Activated T-helper 1 cell treated with anti-CD3 and anti-CD28 coated beads, Interleukin-12 subunit alpha, Interleukin-12 subunit beta, Interleukin-2, Interleukin-4 antibody, amounts not matched to agents 30 ng/mL and 10 ng/mL and 1 ng/mL, durations not matched to agents 14 hours and 24 hours and 36 hours (primary cell): ENCODE measurements around the gene TBXAS1. TPM values are rescaled to one million over a fixed set of nuclear protein-coding genes. Genes with fewer than 3 reads are reported as not detected.
"Not testable (repeated sequence)": the region's sequence is repeated elsewhere in the genome, so short reads cannot be mapped to it uniquely, and the experiment has no call there.

Experiments used
- DNase-seq: peaks from one replicate; pipeline ENCODE4 v3.0.0; 2021; ENCODE audit warnings: low spot score
- H3K27ac Mint-ChIP-seq: one replicate; pipeline ENCODE4 v1.8.0; 2021; ENCODE audit warnings: mild to moderate bottlenecking, mixed read lengths
- H3K27me3 Mint-ChIP-seq: one replicate; pipeline ENCODE4 v1.8.0; 2022; ENCODE audit warnings: mild to moderate bottlenecking, moderate library complexity, mixed read lengths; ENCODE audit not compliant: insufficient read depth
- H3K36me3 Mint-ChIP-seq: one replicate; pipeline ENCODE4 v1.8.0; 2021; ENCODE audit warnings: low read depth, mixed read lengths
- H3K4me1 Mint-ChIP-seq: one replicate; pipeline ENCODE4 v1.8.0; 2021; ENCODE audit warnings: low read depth, mixed read lengths
- H3K4me3 Mint-ChIP-seq: one replicate; pipeline ENCODE4 v1.8.0; 2021; ENCODE audit warnings: mild to moderate bottlenecking, moderate library complexity, mixed read lengths
- H3K9me3 Mint-ChIP-seq: one replicate; pipeline ENCODE4 v1.8.0; 2021; ENCODE audit warnings: mixed read lengths
- intact Hi-C: fragments of 100-400 bp; cut with micrococcal nuclease; formaldehyde crosslinking; loops from one replicate; pipeline ENCODE4 v1.15.1; 2024
- total RNA-seq: library from RNA; stranded (reverse); gene quantifications from 2 replicates; pipeline ENCODE4 v1.2.3, GENCODE V29; 2022

Gene TBXAS1
- total RNA-seq, 1 donor from 2014 or later, result 2.4 TPM

GRCh38 chr7:139916717-139917395, 87.8 kb downstream of the TBXAS1 start:
- peak overlapping the region; percentile 74 for H3K27ac Mint-ChIP-seq
- peaks cover 29% of the 10 kb centered on the region for H3K4me1 Mint-ChIP-seq

GRCh38 chr7:139917851-139918250, 88.8 kb downstream of the TBXAS1 start:
- Mint-ChIP-seq H3K4me3 (no peak overlapping the region), H3K27ac (no peak overlapping the region), H3K27me3 (peaks cover 2% of the 10 kb centered on the region), H3K36me3 (no peaks in the 10 kb centered on the region), H3K9me3 (no peaks in the 10 kb centered on the region), H3K4me1 (peaks cover 29% of the 10 kb centered on the region)
- DNase-seq, result no peak
- intact Hi-C loops, result loop anchor here (2.0 to 10.0 kb wide), 4 partner anchors 237 to 337 kb away; no protein-coding TSS in a partner anchor

More at GRCh38 chr7:139916717-139917395, 87.8 kb downstream of the TBXAS1 start:
- DNase-seq, result no peak
- Mint-ChIP-seq H3K9me3 (no peaks in the 10 kb centered on the region), H3K36me3 (no peaks in the 10 kb centered on the region), H3K4me3 (no peak overlapping the region), H3K27me3 (peaks cover 2% of the 10 kb centered on the region)
- intact Hi-C loops, result loop anchor here (1.0 to 10.0 kb wide), 9 partner anchors 19 to 338 kb away; partner anchors contain the start of gene TBXAS1

GRCh38 chr7:139918480-139918879, 89.4 kb downstream of the TBXAS1 start:
- DNase-seq, result no peak
- H3K9me3 Mint-ChIP-seq, result no peaks in the 10 kb centered on the region
- intact Hi-C loops, result loop anchor here (10.0 kb wide), 1 partner anchor 336 kb away; no protein-coding TSS in a partner anchor

GRCh38 chr7:139923090-139923489, 94.0 kb downstream of the TBXAS1 start:
- Mint-ChIP-seq H3K9me3 (no peaks in the 10 kb centered on the region), H3K27me3 (peaks cover 23% of the 10 kb centered on the region), H3K4me1 (no peaks in the 10 kb centered on the region), H3K4me3 (no peak overlapping the region), H3K36me3 (no peaks in the 10 kb centered on the region), H3K27ac (no peak overlapping the region)
- no peak for DNase-seq
- intact Hi-C loops, result no loop called here

More at GRCh38 chr7:139918480-139918879, 89.4 kb downstream of the TBXAS1 start:
- no peak overlapping the region for H3K27ac Mint-ChIP-seq
- peaks cover 29% of the 10 kb centered on the region for H3K4me1 Mint-ChIP-seq
- peaks cover 2% of the 10 kb centered on the region for H3K27me3 Mint-ChIP-seq
- H3K4me3 Mint-ChIP-seq, result no peak overlapping the region
- no peaks in the 10 kb centered on the region for H3K36me3 Mint-ChIP-seq

- intact Hi-C loops, result no loop called here
- peaks cover 30% of the 10 kb centered on the region for H3K27me3 Mint-ChIP-seq
These were observed 95.4 kb downstream of the TBXAS1 start for GRCh38 chr7:139924461-139924860.

GRCh38 chr7:139929221-139929620, 100.2 kb downstream of the TBXAS1 start:
- H3K9me3 Mint-ChIP-seq, H3K4me3 Mint-ChIP-seq, H3K27ac Mint-ChIP-seq, DNase-seq, H3K4me1 Mint-ChIP-seq, intact Hi-C loops, H3K36me3 Mint-ChIP-seq: not testable (repeated sequence)
- peaks cover 33% of the 10 kb centered on the region for H3K27me3 Mint-ChIP-seq

More at GRCh38 chr7:139924461-139924860, 95.4 kb downstream of the TBXAS1 start:
- no peak overlapping the region for H3K27ac Mint-ChIP-seq
- H3K4me3 Mint-ChIP-seq, result no peak overlapping the region
- no peaks in the 10 kb centered on the region for H3K4me1 Mint-ChIP-seq
- DNase-seq, result no peak
- no peaks in the 10 kb centered on the region for H3K36me3 Mint-ChIP-seq
- no peaks in the 10 kb centered on the region for H3K9me3 Mint-ChIP-seq

GRCh38 chr7:139930286-139930965, 101.4 kb downstream of the TBXAS1 start:
- Mint-ChIP-seq H3K27ac (no peak overlapping the region), H3K4me1 (peaks cover 8% of the 10 kb centered on the region), H3K27me3 (peaks cover 27% of the 10 kb centered on the region), H3K4me3 (no peak overlapping the region), H3K9me3 (peaks cover 3% of the 10 kb centered on the region), H3K36me3 (peaks cover 2% of the 10 kb centered on the region)
- intact Hi-C loops, result no loop called here
- DNase-seq, result no peak

GRCh38 chr7:139931190-139931934, 102.3 kb downstream of the TBXAS1 start:
- Mint-ChIP-seq H3K4me1 (peaks cover 8% of the 10 kb centered on the region), H3K27ac (peak overlapping the region; percentile 3), H3K4me3 (no peak overlapping the region), H3K27me3 (peaks cover 18% of the 10 kb centered on the region), H3K36me3 (peaks cover 2% of the 10 kb centered on the region), H3K9me3 (peaks cover 3% of the 10 kb centered on the region)
- intact Hi-C loops, result no loop called here
- no peak for DNase-seq

GRCh38 chr7:139932531-139932930, 103.5 kb downstream of the TBXAS1 start:
- Mint-ChIP-seq H3K27ac (no peak overlapping the region), H3K4me1 (peaks cover 18% of the 10 kb centered on the region), H3K27me3 (peaks cover 15% of the 10 kb centered on the region), H3K4me3 (no peak overlapping the region), H3K36me3 (peaks cover 2% of the 10 kb centered on the region), H3K9me3 (peaks cover 3% of the 10 kb centered on the region)
- intact Hi-C loops, result no loop called here
- no peak for DNase-seq

- intact Hi-C loops, result loop anchor here (1.0 to 5.0 kb wide), 2 partner anchors 21 to 255 kb away; no protein-coding TSS in a partner anchor
- peak overlapping the region; percentile 69 for H3K27ac Mint-ChIP-seq
- H3K4me3 Mint-ChIP-seq, result no peak overlapping the region
- DNase-seq, result no peak
- no peaks in the 10 kb centered on the region for H3K9me3 Mint-ChIP-seq
- no peaks in the 10 kb centered on the region for H3K36me3 Mint-ChIP-seq
- H3K4me1 Mint-ChIP-seq, result peaks cover 27% of the 10 kb centered on the region
- H3K27me3 Mint-ChIP-seq, result peaks cover 8% of the 10 kb centered on the region
These were observed 107.8 kb downstream of the TBXAS1 start for GRCh38 chr7:139936760-139937310.

GRCh38 chr7:139937715-139938114, 108.7 kb downstream of the TBXAS1 start:
- no peak for DNase-seq
- Mint-ChIP-seq H3K36me3 (no peaks in the 10 kb centered on the region), H3K9me3 (no peaks in the 10 kb centered on the region), H3K4me1 (peaks cover 26% of the 10 kb centered on the region), H3K4me3 (no peak overlapping the region), H3K27me3 (peaks cover 5% of the 10 kb centered on the region), H3K27ac (no peak overlapping the region)
- intact Hi-C loops, result loop anchor here (5.0 kb wide), 1 partner anchor 255 kb away; no protein-coding TSS in a partner anchor

GRCh38 chr7:139940866-139941265, 111.8 kb downstream of the TBXAS1 start:
- peaks cover 26% of the 10 kb centered on the region for H3K4me1 Mint-ChIP-seq
- peaks cover 13% of the 10 kb centered on the region for H3K9me3 Mint-ChIP-seq
- peaks cover 3% of the 10 kb centered on the region for H3K36me3 Mint-ChIP-seq
- intact Hi-C loops, result no loop called here
- H3K27ac Mint-ChIP-seq, result no peak overlapping the region
- DNase-seq, result no peak
- H3K4me3 Mint-ChIP-seq, result no peak overlapping the region
- H3K27me3 Mint-ChIP-seq, result peaks cover 7% of the 10 kb centered on the region
